MM.1S (cell line): Measurements from ENCODE around the gene GABARAP.

Source experiments
- DNase-seq: peaks from one replicate; pipeline ENCODE4 v3.0.0-alpha.2; 2015
- H2AFZ ChIP-seq: fragments of 300-600 bp; sonication (generic); 2 replicates; pipeline ENCODE4 v1.6.0; 2016; ENCODE audit warnings: antibody characterized with exemption, low read length
- H3F3A ChIP-seq: fragments of 300-600 bp; sonication (generic); 2 replicates; pipeline ENCODE4 v1.6.1; 2016; ENCODE audit warnings: mild to moderate bottlenecking, antibody characterized with exemption, low read length, moderate library complexity, mixed read lengths; ENCODE audit not compliant: insufficient read depth
- H3K27ac ChIP-seq: fragments of 300-600 bp; sonication (generic); 2 replicates; pipeline ENCODE4 v1.5.1; 2016; ENCODE audit warnings: mild to moderate bottlenecking, low read length
- H3K27me3 ChIP-seq: fragments of 300-600 bp; sonication (generic); replicated peaks from 2 replicates; pipeline ENCODE4 v1.6.0; 2016; ENCODE audit warnings: low read length; ENCODE audit not compliant: insufficient read depth
- H3K36me3 ChIP-seq: fragments of 300-600 bp; sonication (generic); replicated peaks from 2 replicates; pipeline ENCODE4 v1.6.1; 2016; ENCODE audit warnings: mild to moderate bottlenecking, low read length, mixed read lengths; ENCODE audit not compliant: insufficient read depth
- H3K4me1 ChIP-seq: fragments of 300-600 bp; sonication (generic); 2 replicates; pipeline ENCODE4 v1.6.1; 2016; ENCODE audit warnings: low read length, mixed read lengths
- H3K4me2 ChIP-seq: fragments of 300-600 bp; sonication (generic); 2 replicates; pipeline ENCODE4 v1.6.0; 2016; ENCODE audit warnings: low read depth, low read length
- H3K4me3 ChIP-seq: fragments of 300-600 bp; sonication (generic); 2 replicates; pipeline ENCODE4 v1.5.1; 2016; ENCODE audit warnings: low read length, mixed read lengths
- H3K79me2 ChIP-seq: fragments of 300-600 bp; sonication (generic); 2 replicates; pipeline ENCODE4 v1.6.1; 2016; ENCODE audit warnings: mixed run types, low read length, mixed read lengths
- H3K9ac ChIP-seq: fragments of 300-600 bp; sonication (generic); 2 replicates; pipeline ENCODE4 v1.6.1; 2016; ENCODE audit warnings: low read length, mixed read lengths
- H3K9me2 ChIP-seq: fragments of 300-600 bp; sonication (generic); replicated peaks from 2 replicates; pipeline ENCODE4 v1.6.1; 2016; ENCODE audit warnings: mild to moderate bottlenecking, low read length, mixed read lengths; ENCODE audit not compliant: insufficient read depth
- H3K9me3 ChIP-seq: fragments of 300-600 bp; sonication (generic); replicated peaks from 2 replicates; pipeline ENCODE4 v1.6.1; 2016; ENCODE audit warnings: mild to moderate bottlenecking, low read length, mixed read lengths; ENCODE audit not compliant: insufficient read depth
- H4K20me1 ChIP-seq: fragments of 300-600 bp; sonication (generic); 2 replicates; pipeline ENCODE4 v1.6.1; 2016; ENCODE audit warnings: mild to moderate bottlenecking, low read length, moderate library complexity, mixed read lengths; ENCODE audit not compliant: insufficient read depth
- CTCF ChIP-seq: fragments of 300-600 bp; sonication (generic); IDR thresholded peaks from 2 replicates; pipeline ENCODE4 v1.5.1; 2016; ENCODE audit warnings: antibody characterized with exemption, low read length, mixed read lengths
- EZH2 ChIP-seq: fragments of 300-600 bp; sonication (generic); optimal IDR thresholded peaks from 2 replicates; pipeline ENCODE3; 2017; ENCODE audit warnings: low read depth, mild to moderate bottlenecking, antibody characterized with exemption, low read length, mixed read lengths
- EZH2phosphoT487 ChIP-seq: fragments of 300-600 bp; sonication (generic); IDR thresholded peaks from 2 replicates; pipeline ENCODE4 v1.6.1; 2018; ENCODE audit warnings: antibody characterized with exemption, low read length

GABARAP gene

GRCh38 chr17:7220593-7221277, 21.5 kb downstream of the GABARAP start:
- Histone ChIP-seq H3F3A (no peaks in the 10 kb centered on the region), H3K4me1 (peaks cover 12% of the 10 kb centered on the region), H3K79me2 (peaks cover 35% of the 10 kb centered on the region), H3K9me3 (no peaks in the 10 kb centered on the region), H3K4me3 (peak overlapping the region; percentile 87), H3K4me2 (peak overlapping the region; percentile 72), H3K27ac (peak overlapping the region; percentile 35; the same call in 1 of the 2 replicates), H3K9ac (peak overlapping the region; percentile 75), H3K27me3 (peaks cover 13% of the 10 kb centered on the region), H2AFZ (no peak overlapping the region), H3K9me2 (no peaks in the 10 kb centered on the region), H4K20me1 (no peaks in the 10 kb centered on the region), H3K36me3 (0 out of 2 replicates have a peak, but pooled peaks cover 6% of the 10 kb centered on the region)
- TF ChIP-seq EZH2 (no peak), EZH2phosphoT487 (no peak), CTCF (peak; percentile 79)
- peak; percentile 79 for DNase-seq

GRCh38 chr17:7219812-7220592, 22.2 kb downstream of the GABARAP start, which contains the start of the genes ACADVL and DLG4:
Gene ACADVL, plus strand, starts transcription at chr17:7219938. Its CDS starts 47 bp downstream, at chr17:7219985.
Gene DLG4, minus strand, starts transcription at chr17:7219836.
- H3K27ac ChIP-seq, result peak within 1 kb of the TSS; percentile 35; the same call in 1 of the 2 replicates
- no peaks in the 10 kb centered on the region for H3K9me2 ChIP-seq
- H3K27me3 ChIP-seq, result peaks cover 17% of the 10 kb centered on the region
- H3F3A ChIP-seq, result no peaks in the 10 kb centered on the region
- no peaks in the 10 kb centered on the region for H3K9me3 ChIP-seq
- peak; percentile 79 for DNase-seq
- peak within 1 kb of the TSS; percentile 75 for H3K9ac ChIP-seq
- H3K4me1 ChIP-seq, result peaks cover 16% of the 10 kb centered on the region
- H3K4me2 ChIP-seq, result peak within 1 kb of the TSS; percentile 72
- peak within 1 kb of the TSS; percentile 87 for H3K4me3 ChIP-seq
- H3K79me2 ChIP-seq, result peaks cover 35% of the 10 kb centered on the region
- peak within 1 kb of the TSS; percentile 50 for H2AFZ ChIP-seq
- H3K36me3 ChIP-seq, result 0 out of 2 replicates have a peak, but pooled peaks cover 6% of the 10 kb centered on the region
- no peaks in the 10 kb centered on the region for H4K20me1 ChIP-seq
- TF ChIP-seq EZH2 (no peak), CTCF (no peak), EZH2phosphoT487 (no peak)

- H3F3A ChIP-seq, result no peaks in the 10 kb centered on the region
- peaks cover 17% of the 10 kb centered on the region for H3K27me3 ChIP-seq
- no peak for DNase-seq
- peaks cover 16% of the 10 kb centered on the region for H3K4me1 ChIP-seq
- H3K9ac ChIP-seq, result peak overlapping the region; percentile 75; the same call in 1 of the 2 replicates
- H3K9me2 ChIP-seq, result no peaks in the 10 kb centered on the region
- TF ChIP-seq CTCF, result no peak
- no peak for TF ChIP-seq EZH2phosphoT487
- TF ChIP-seq EZH2, result no peak
- H3K27ac ChIP-seq, result no peak overlapping the region; the same call in 1 of the 2 replicates
- no peaks in the 10 kb centered on the region for H3K9me3 ChIP-seq
- peaks cover 35% of the 10 kb centered on the region for H3K79me2 ChIP-seq
- no peaks in the 10 kb centered on the region for H4K20me1 ChIP-seq
- peak overlapping the region; percentile 87 for H3K4me3 ChIP-seq
- H2AFZ ChIP-seq, result peak overlapping the region; percentile 50
- 0 out of 2 replicates have a peak, but pooled peaks cover 6% of the 10 kb centered on the region for H3K36me3 ChIP-seq
- H3K4me2 ChIP-seq, result peak overlapping the region; percentile 72
These were observed 22.9 kb downstream of the GABARAP start for GRCh38 chr17:7219229-7219811.
